ENCODE measurements around the gene OR52E6.

GRCh38 chr11:5837695-5838094 is 4.0 kb downstream of the OR52E6 start:
- TF ChIP-seq CEBPB (IDR thresholded peaks at IDR 0.05) = no peak
- no peak for TF ChIP-seq YY1 (IDR thresholded peaks at IDR 0.05; ENCODE audit: low read depth)
- no peak for TF ChIP-seq TEAD4 (IDR thresholded peaks at IDR 0.05)
- no peak for TF ChIP-seq USF1 (IDR thresholded peaks at IDR 0.05)
